K562 (cell line): ENCODE measurements around the gene DKK1. TPM values are rescaled to one million over a fixed set of nuclear protein-coding genes. Genes with fewer than 3 reads are reported as not detected.

Experiments used
- DACH1 ChIP-seq: fragments of 450-650 bp; IDR thresholded peaks from 2 replicates; pipeline ENCODE4 v1.6.1; 2018; ENCODE audit not compliant: partially characterized antibody
- MAZ ChIP-seq, 2 experiments: fragments of 450-650 bp in 1 of 2; sonication (generic) in 1 of 2; formaldehyde crosslinking; IDR thresholded peaks in 1 of 2; conservative IDR thresholded peaks in 1 of 2; 2 replicates each; pipeline versions ENCODE4 v1.4.0 to v1.5.0; 2020; ENCODE audit warnings: mild to moderate bottlenecking in 1 of 2, missing genetic modification reagents in 1 of 2
- NFE2 ChIP-seq: IDR thresholded peaks from 2 replicates; pipeline ENCODE4 v1.6.1; 2014; ENCODE audit warnings: antibody characterized with exemption, low read depth
- PRDM10 ChIP-seq: fragments of 450-650 bp; IDR thresholded peaks from 2 replicates; pipeline ENCODE4 v1.6.1; 2018; ENCODE audit not compliant: partially characterized antibody
- SMARCB1 ChIP-seq: IDR thresholded peaks from 2 replicates; pipeline ENCODE4 v1.6.1; 2011; ENCODE audit warnings: improper control_type of control experiment, low read depth; ENCODE audit not compliant: insufficient read length
- U2AF1 ChIP-seq: fragments of 200-400 bp; formaldehyde crosslinking; optimal IDR thresholded peaks from 2 replicates; pipeline ENCODE3; 2017; ENCODE audit warnings: mild to moderate bottlenecking, low read depth, low read length, moderate library complexity
- ZNF239 ChIP-seq: fragments of 250-450 bp; sonication (Bioruptor Pico); IDR thresholded peaks from 2 replicates; pipeline ENCODE4 v1.4.0; 2020; ENCODE audit warnings: mild to moderate bottlenecking
- ZNF274 ChIP-seq: IDR thresholded peaks from 2 replicates; pipeline ENCODE4 v1.6.1; 2011; ENCODE audit warnings: low read depth, mild to moderate bottlenecking, low read length, moderate library complexity, borderline replicate concordance
- ZNF518B ChIP-seq: fragments of 250-450 bp; sonication (Bioruptor Pico); IDR thresholded peaks from 2 replicates; pipeline ENCODE4 v1.5.0; 2021; ENCODE audit warnings: mild to moderate bottlenecking, moderate library complexity
- polyA plus RNA-seq, 8 experiments: library from polyadenylated mRNA; depleted of rRNA in 4 of 8; stranded (reverse) in 5 of 8; unstranded in 3 of 8; fragments of >200 nt; fragmentation: Nextera tagmentation in 2 of 8; fragmentation: Illumina TruSeq in 1 of 8; extraction: Ambion mirVana in 2 of 8; extraction: Trizol in 1 of 8; gene quantifications; 2 replicates each; pipeline versions ENCODE4 v1.2.1 to v1.2.3, GENCODE V29; 2011 to 2014; ENCODE audit warnings: inconsistent platforms in 1 of 8, missing spikeins in 1 of 8
- total RNA-seq, 7 experiments: library from RNA; depleted of rRNA in 6 of 7; stranded (reverse); fragments of >200 nt in 6 of 7; fragmentation: Illumina TruSeq in 2 of 7; extraction: Trizol in 2 of 7; gene quantifications; 2 replicates each; pipeline versions ENCODE4 v1.2.1 to v1.2.3, GENCODE V29; 2011 to 2021; ENCODE audit warnings: low replicate concordance in 1 of 7

DKK1 gene
- total and polyA plus RNA-seq, 9 of the 15 experiments (the other 6 are each of a cell fraction or from before 2014, with no cell fraction given): 0.13 TPM; not detected in 8

GRCh38 chr10:52276986-52277385, 37.1 kb upstream of the DKK1 start (continued):
- TF ChIP-seq PRDM10 (no peak), DACH1 (no peak), SMARCB1 (no peak), U2AF1 (no peak), ZNF274 (no peak), MAZ (CRISPR knock-in tag; conservative IDR thresholded peaks at IDR 0.05 in 1 of 2, IDR thresholded peaks at IDR 0.05 in 1 of 2) (no peak), NFE2 (no peak), ZNF239 (CRISPR knock-in tag) (no peak), ZNF518B (CRISPR knock-in tag) (no peak)
